ENCODE results near the gene FOXC1. TPM values are rescaled to one million over a fixed set of nuclear protein-coding genes. Genes with fewer than 3 reads are reported as not detected.

Gene FOXC1
- total RNA-seq, 1 donor from 2014 or later, result 0.45 TPM

DNA sequence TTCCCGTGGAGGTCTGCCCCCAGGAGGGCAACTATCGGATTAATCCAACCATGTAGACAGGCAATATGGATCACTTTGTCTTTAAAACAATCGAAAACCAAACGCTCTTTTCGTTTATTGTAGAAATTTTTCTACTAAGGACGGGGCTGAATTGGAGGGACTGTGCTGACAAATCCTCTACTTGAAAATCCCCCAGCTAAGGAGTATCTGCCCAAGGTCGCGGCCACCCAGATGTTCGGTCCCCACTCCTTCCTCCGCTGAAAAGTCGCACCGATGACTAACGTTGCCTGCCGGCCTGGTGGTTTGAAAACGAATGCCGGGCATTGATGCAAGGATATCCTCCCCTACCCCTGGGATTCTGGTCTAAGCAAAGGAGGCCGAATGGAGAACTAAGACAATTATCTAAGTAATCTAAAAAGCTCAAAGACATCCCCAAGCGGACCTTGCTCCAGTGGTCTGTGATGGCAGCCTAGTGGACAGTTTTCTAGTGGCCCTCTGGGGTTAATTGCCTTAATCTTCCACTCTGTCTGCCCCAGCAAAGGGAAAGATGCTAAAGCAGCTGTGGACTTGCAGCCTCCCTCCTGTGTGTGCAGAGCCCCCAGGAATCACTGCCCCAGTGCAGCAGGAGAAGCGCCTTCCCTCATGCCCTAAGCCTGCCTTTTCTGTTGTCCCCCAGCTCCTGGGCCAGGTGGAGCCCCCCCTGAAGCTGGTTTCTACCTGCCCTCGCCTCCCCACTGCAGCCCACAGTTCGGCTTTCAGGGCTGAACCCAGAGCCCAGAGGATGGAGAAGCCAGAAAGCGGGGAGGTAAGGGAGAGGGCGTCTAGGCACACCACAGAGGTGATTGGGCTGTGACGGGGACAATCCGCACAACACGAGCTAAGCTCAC is 3.6 kb upstream of the FOXC1 start:
- H3K4me1 ChIP-seq, result peaks cover 25% of the 10 kb centered on the region
- peak; percentile 56 for DNase-seq (ENCODE audit: low spot score)
- peaks cover 5% of the 10 kb centered on the region for H3K9me3 Mint-ChIP-seq
- H3K36me3 ChIP-seq, result no peaks in the 10 kb centered on the region
- no peak for TF ChIP-seq EZH2phosphoT487 (IDR thresholded peaks at IDR 0.05)
- peak; percentile 55 for TF ChIP-seq EZH2 (IDR thresholded peaks at IDR 0.05)
- peak overlapping the region; percentile 86 for H3K4me2 ChIP-seq
- H3K27me3 ChIP-seq, result peaks cover 97% of the 10 kb centered on the region
- H4K20me1 ChIP-seq (ENCODE audit: low read depth), result peaks cover 34% of the 10 kb centered on the region
- no peak overlapping the region for H3K27ac ChIP-seq
- no peaks in the 10 kb centered on the region for H3K9me3 ChIP-seq (ENCODE audit: low read depth)
- H3K4me1 Mint-ChIP-seq, result peaks cover 54% of the 10 kb centered on the region
- peaks cover 1% of the 10 kb centered on the region for H3K36me3 Mint-ChIP-seq
- peaks cover 54% of the 10 kb centered on the region for H3K27me3 Mint-ChIP-seq (ENCODE audit: insufficient read depth, low read depth)
- H3K27ac Mint-ChIP-seq, result no peak overlapping the region
- no peak overlapping the region for H2AFZ ChIP-seq (replicated peaks)
- H3K4me3 Mint-ChIP-seq, result peak overlapping the region; percentile 79
- H3K4me3 ChIP-seq, result peak overlapping the region; percentile 38
- peaks cover 29% of the 10 kb centered on the region for H3F3A ChIP-seq (ENCODE audit: low read depth)
- H3K9ac ChIP-seq, result no peak overlapping the region
- H3K79me2 ChIP-seq (ENCODE audit: low read depth), result no peaks in the 10 kb centered on the region

DNA sequence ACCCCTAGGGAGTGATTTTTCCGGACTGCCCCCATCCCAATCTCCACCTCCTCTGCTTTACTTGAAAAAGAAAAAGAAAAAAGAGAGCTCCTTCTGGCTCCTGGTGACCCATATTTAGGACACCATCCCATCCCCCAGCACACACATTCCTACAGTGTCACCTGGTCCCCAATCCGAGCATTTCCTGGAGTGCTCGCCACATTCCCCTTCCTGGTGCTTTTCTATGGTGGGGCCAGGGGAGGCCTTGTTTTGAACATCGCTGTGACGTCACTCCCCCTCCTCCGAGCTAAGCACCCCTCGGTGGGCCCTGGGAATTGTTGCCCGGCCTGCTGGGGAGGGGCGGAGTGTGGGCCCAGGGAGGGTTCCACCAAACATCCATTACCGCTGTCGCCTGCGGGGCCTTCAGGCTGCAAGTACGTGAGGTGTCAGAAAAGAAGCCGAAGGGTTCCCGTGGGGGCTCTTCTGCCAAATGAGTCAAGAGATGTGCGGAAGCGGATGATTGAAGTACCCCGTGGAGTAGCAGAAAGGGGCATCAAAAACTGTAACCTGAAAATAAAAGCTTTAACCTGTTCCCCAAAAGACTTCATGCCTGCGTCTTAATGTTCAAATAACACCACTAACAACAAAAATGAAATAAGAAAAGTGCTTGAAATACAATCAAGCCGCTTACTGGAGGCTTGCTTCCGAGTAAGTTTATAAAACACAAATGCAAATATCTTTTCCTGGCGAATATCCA is 2.8 kb upstream of the FOXC1 start:
- H3K27ac ChIP-seq, result no peak overlapping the region
- H3K4me2 ChIP-seq, result peak overlapping the region; percentile 86
- H3K9ac ChIP-seq, result no peak overlapping the region
- peaks cover 30% of the 10 kb centered on the region for H3F3A ChIP-seq (ENCODE audit: low read depth)
- peaks cover 39% of the 10 kb centered on the region for H4K20me1 ChIP-seq (ENCODE audit: low read depth)
- peak overlapping the region; percentile 38 for H3K4me3 ChIP-seq
- Mint-ChIP-seq H3K4me1 (peaks cover 56% of the 10 kb centered on the region), H3K9me3 (peaks cover 6% of the 10 kb centered on the region), H3K4me3 (peak overlapping the region; percentile 79), H3K27ac (no peak overlapping the region), H3K27me3 (ENCODE audit: insufficient read depth, low read depth) (peaks cover 56% of the 10 kb centered on the region), H3K36me3 (peaks cover 3% of the 10 kb centered on the region)
- TF ChIP-seq EZH2 (IDR thresholded peaks at IDR 0.05) (no peak), EZH2phosphoT487 (IDR thresholded peaks at IDR 0.05) (no peak)
- TF ChIP-seq, protein P1, sequence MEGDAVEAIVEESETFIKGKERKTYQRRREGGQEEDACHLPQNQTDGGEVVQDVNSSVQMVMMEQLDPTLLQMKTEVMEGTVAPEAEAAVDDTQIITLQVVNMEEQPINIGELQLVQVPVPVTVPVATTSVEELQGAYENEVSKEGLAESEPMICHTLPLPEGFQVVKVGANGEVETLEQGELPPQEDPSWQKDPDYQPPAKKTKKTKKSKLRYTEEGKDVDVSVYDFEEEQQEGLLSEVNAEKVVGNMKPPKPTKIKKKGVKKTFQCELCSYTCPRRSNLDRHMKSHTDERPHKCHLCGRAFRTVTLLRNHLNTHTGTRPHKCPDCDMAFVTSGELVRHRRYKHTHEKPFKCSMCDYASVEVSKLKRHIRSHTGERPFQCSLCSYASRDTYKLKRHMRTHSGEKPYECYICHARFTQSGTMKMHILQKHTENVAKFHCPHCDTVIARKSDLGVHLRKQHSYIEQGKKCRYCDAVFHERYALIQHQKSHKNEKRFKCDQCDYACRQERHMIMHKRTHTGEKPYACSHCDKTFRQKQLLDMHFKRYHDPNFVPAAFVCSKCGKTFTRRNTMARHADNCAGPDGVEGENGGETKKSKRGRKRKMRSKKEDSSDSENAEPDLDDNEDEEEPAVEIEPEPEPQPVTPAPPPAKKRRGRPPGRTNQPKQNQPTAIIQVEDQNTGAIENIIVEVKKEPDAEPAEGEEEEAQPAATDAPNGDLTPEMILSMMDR (IDR thresholded peaks at IDR 0.05), result no peak
- H3K9me3 ChIP-seq (ENCODE audit: low read depth), result no peaks in the 10 kb centered on the region
- no peak overlapping the region for H2AFZ ChIP-seq (replicated peaks)
- no peaks in the 10 kb centered on the region for H3K79me2 ChIP-seq (ENCODE audit: low read depth)
- peak; percentile 72 for DNase-seq (ENCODE audit: low spot score)
- no peaks in the 10 kb centered on the region for H3K36me3 ChIP-seq
- H3K27me3 ChIP-seq, result peaks cover 100% of the 10 kb centered on the region
- H3K4me1 ChIP-seq, result peaks cover 25% of the 10 kb centered on the region

DNA sequence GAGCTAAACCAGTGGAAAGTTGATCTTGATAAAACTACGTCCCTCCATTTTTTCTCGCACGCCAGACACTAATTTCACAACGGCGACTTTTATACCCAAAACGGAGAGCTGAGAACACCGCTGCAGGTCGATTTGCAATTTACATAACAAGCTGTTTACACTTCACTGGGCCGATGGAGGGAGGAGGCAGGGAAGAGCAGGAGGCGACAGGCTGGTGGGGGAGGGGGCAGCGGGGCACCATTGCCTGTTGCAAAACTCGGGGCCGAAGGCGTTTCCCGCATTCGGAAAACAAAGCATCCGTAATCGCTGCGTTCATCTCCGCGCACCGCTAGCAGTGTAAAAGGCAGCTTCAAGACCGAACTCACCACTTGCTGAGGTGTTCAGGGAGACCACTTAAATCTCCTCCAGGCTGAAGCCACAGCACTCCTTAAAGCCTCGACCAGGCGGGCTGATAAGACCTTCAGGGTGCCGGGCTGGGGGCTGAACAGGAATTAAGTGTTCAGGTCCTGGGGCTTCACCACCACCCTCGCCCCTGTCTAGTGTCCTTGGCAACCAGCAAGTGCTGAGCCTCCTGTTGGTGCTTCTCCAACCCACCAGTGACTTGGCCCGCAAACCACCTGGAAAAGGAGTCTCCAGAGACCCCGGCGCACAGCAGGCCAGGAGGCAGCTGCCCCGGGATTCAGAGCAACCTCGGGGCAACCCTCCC is 2.0 kb upstream of the FOXC1 start:
- H3F3A ChIP-seq (ENCODE audit: low read depth), result peaks cover 35% of the 10 kb centered on the region
- H3K79me2 ChIP-seq (ENCODE audit: low read depth), result no peaks in the 10 kb centered on the region
- TF ChIP-seq, protein P1 (IDR thresholded peaks at IDR 0.05), result no peak
- TF ChIP-seq EZH2phosphoT487 (IDR thresholded peaks at IDR 0.05) (peak; percentile 68), EZH2 (IDR thresholded peaks at IDR 0.05) (peak; percentile 88)
- no peaks in the 10 kb centered on the region for H3K36me3 ChIP-seq
- Mint-ChIP-seq H3K4me3 (peak overlapping the region; percentile 79), H3K27me3 (ENCODE audit: insufficient read depth, low read depth) (peaks cover 59% of the 10 kb centered on the region), H3K9me3 (peaks cover 7% of the 10 kb centered on the region), H3K4me1 (peaks cover 58% of the 10 kb centered on the region), H3K36me3 (peaks cover 4% of the 10 kb centered on the region), H3K27ac (no peak overlapping the region)
- peaks cover 100% of the 10 kb centered on the region for H3K27me3 ChIP-seq
- H3K4me2 ChIP-seq, result peak overlapping the region; percentile 86
- peak overlapping the region; percentile 38 for H3K4me3 ChIP-seq
- H3K9ac ChIP-seq, result no peak overlapping the region
- no peak overlapping the region for H3K27ac ChIP-seq
- peak; percentile 88 for DNase-seq (ENCODE audit: low spot score)
- no peak overlapping the region for H2AFZ ChIP-seq (replicated peaks)
- peaks cover 25% of the 10 kb centered on the region for H3K4me1 ChIP-seq
- no peaks in the 10 kb centered on the region for H3K9me3 ChIP-seq (ENCODE audit: low read depth)
- peaks cover 46% of the 10 kb centered on the region for H4K20me1 ChIP-seq (ENCODE audit: low read depth)

Measured in neural progenitor cell (in vitro differentiated cells).